K562 (cell line): Measurements from ENCODE around the gene KYAT1. TPM values are rescaled to one million over a fixed set of nuclear protein-coding genes. Genes with fewer than 3 reads are reported as not detected.

ENCODE experiments used
- ARID3B ChIP-seq: fragments of 250-450 bp; sonication (Bioruptor Pico); IDR thresholded peaks from 2 replicates; pipeline ENCODE4 v1.4.0; 2020; ENCODE audit warnings: borderline replicate concordance
- CEBPB ChIP-seq: fragments of 450-650 bp; IDR thresholded peaks from 2 replicates; pipeline ENCODE4 v1.6.1; 2016; ENCODE audit warnings: missing genetic modification characterization, missing compliant biosample characterization
- CHD1 ChIP-seq: fragments of 200-600 bp; sonication (generic); IDR thresholded peaks from one replicate; pipeline ENCODE4 v1.6.1; 2012; ENCODE audit warnings: mild to moderate bottlenecking, moderate library complexity, low read length, inconsistent platforms
- CREB1 ChIP-seq, 2 experiments: sonication (generic) in 1 of 2; formaldehyde crosslinking in 1 of 2; IDR thresholded peaks; 2 replicates each; pipeline versions ENCODE4 v1.6.1 to v1.8.0; 2012 to 2022; ENCODE audit warnings: inconsistent platforms in 1 of 2, mild to moderate bottlenecking in 1 of 2, missing genetic modification reagents in 1 of 2, moderate library complexity in 1 of 2
- DDX20 ChIP-seq: fragments of 450-650 bp; IDR thresholded peaks from 2 replicates; pipeline ENCODE4 v1.6.1; 2016; ENCODE audit warnings: missing genetic modification characterization, low read depth, mild to moderate bottlenecking, missing compliant biosample characterization, moderate library complexity
- HDAC1 ChIP-seq, 2 experiments: fragments of 450-650 bp; IDR thresholded peaks; 2 replicates each; pipeline ENCODE4 v1.6.1; 2016 to 2017; ENCODE audit warnings: inconsistent platforms in 1 of 2, mild to moderate bottlenecking in 1 of 2, moderate library complexity in 1 of 2
- MTA1 ChIP-seq: fragments of 450-650 bp; IDR thresholded peaks from 2 replicates; pipeline ENCODE4 v1.6.1; 2017; ENCODE audit warnings: borderline replicate concordance
- NFIX ChIP-seq: fragments of 250-450 bp; sonication (Bioruptor Pico); IDR thresholded peaks from 2 replicates; pipeline ENCODE4 v1.4.0; 2020; ENCODE audit warnings: low read depth, mild to moderate bottlenecking, moderate library complexity
- NR2F6 ChIP-seq: fragments of 450-650 bp; formaldehyde crosslinking; IDR thresholded peaks from 2 replicates; pipeline ENCODE4 v1.4.0; 2020; ENCODE audit warnings: mild to moderate bottlenecking
- PHB2 ChIP-seq: fragments of 450-650 bp; IDR thresholded peaks from 2 replicates; pipeline ENCODE4 v1.6.1; 2017; ENCODE audit warnings: low read depth
- PRPF4 ChIP-seq: fragments of 200-400 bp; formaldehyde crosslinking; IDR thresholded peaks from one replicate; pipeline ENCODE4 v1.6.1; 2017; ENCODE audit warnings: low read length, low read depth, mild to moderate bottlenecking; ENCODE audit not compliant: insufficient read depth, poor library complexity, severe bottlenecking
- SMAD1 ChIP-seq: fragments of 150-350 bp; IDR thresholded peaks from 2 replicates; pipeline ENCODE4 v1.6.1; 2014; ENCODE audit warnings: low read length, low read depth; ENCODE audit not compliant: partially characterized antibody
- SUPT5H ChIP-seq: fragments of 450-650 bp; IDR thresholded peaks from 2 replicates; pipeline ENCODE4 v1.6.1; 2016
- TFAM ChIP-seq: fragments of 250-450 bp; sonication (Bioruptor Pico); conservative IDR thresholded peaks from 2 replicates; pipeline ENCODE4 v1.5.0; 2021; ENCODE audit warnings: mild to moderate bottlenecking, moderate library complexity
- THRA ChIP-seq: fragments of 450-650 bp; IDR thresholded peaks from 2 replicates; pipeline ENCODE4 v1.6.1; 2017; ENCODE audit warnings: mild to moderate bottlenecking, moderate library complexity
- TRIM28 ChIP-seq: fragments of 450-650 bp; IDR thresholded peaks from 2 replicates; pipeline ENCODE4 v1.6.1; 2017
- ZBTB12 ChIP-seq: fragments of 250-450 bp; sonication (Bioruptor Pico); IDR thresholded peaks from 2 replicates; pipeline ENCODE4 v1.4.0; 2020
- ZHX1 ChIP-seq: fragments of 150-350 bp; conservative IDR thresholded peaks from 2 replicates; pipeline ENCODE4 v1.6.1; 2014; ENCODE audit warnings: low read length
- ZNF398 ChIP-seq: fragments of 250-450 bp; sonication (Bioruptor Pico); IDR thresholded peaks from 2 replicates; pipeline ENCODE4 v1.8.0; 2021; ENCODE audit warnings: moderate library complexity, mild to moderate bottlenecking, inconsistent platforms
- polyA plus RNA-seq, 8 experiments: library from polyadenylated mRNA; depleted of rRNA in 4 of 8; stranded (reverse) in 5 of 8; unstranded in 3 of 8; fragments of >200 nt; fragmentation: Nextera tagmentation in 2 of 8; fragmentation: Illumina TruSeq in 1 of 8; extraction: Ambion mirVana in 2 of 8; extraction: Trizol in 1 of 8; gene quantifications; 2 replicates each; pipeline versions ENCODE4 v1.2.1 to v1.2.3, GENCODE V29; 2011 to 2014; ENCODE audit warnings: inconsistent platforms in 1 of 8, missing spikeins in 1 of 8
- total RNA-seq, 7 experiments: library from RNA; depleted of rRNA in 6 of 7; stranded (reverse); fragments of >200 nt in 6 of 7; fragmentation: Illumina TruSeq in 2 of 7; extraction: Trizol in 2 of 7; gene quantifications; 2 replicates each; pipeline versions ENCODE4 v1.2.1 to v1.2.3, GENCODE V29; 2011 to 2021; ENCODE audit warnings: low replicate concordance in 1 of 7

Gene KYAT1
- total and polyA plus RNA-seq, 9 of the 15 experiments (the other 6 are each of a cell fraction or from before 2014, with no cell fraction given), result 6.4 to 16.8 (median 11.1) TPM

GRCh38 chr9:128818839-128819715 is 62.7 kb downstream of the KYAT1 start (continued):
- TF ChIP-seq ARID3B (no peak), CREB1 (IDR thresholded peaks at IDR 0.05) (0 out of 2 replicates have a peak, but pooled peaks have one; percentile 3), CREB1 (CRISPR knock-in tag; IDR thresholded peaks at IDR 0.05) (peak; percentile 32; the same call in 1 of the 2 replicates), HDAC1 (IDR thresholded peaks at IDR 0.05) (no peak), MTA1 (no peak), CEBPB (tag) (no peak), TRIM28 (no peak), DDX20 (tag) (no peak), SMAD1 (no peak), ZNF398 (CRISPR knock-in tag) (no peak), THRA (no peak), PHB2 (no peak), PRPF4 (no peak), CHD1 (peak; percentile 30), TFAM (CRISPR knock-in tag) (no peak), NFIX (no peak), ZBTB12 (no peak), NR2F6 (no peak), SUPT5H (no peak), ZHX1 (no peak)
